ENCODE results near the gene COG5.

Gene COG5

DNA sequence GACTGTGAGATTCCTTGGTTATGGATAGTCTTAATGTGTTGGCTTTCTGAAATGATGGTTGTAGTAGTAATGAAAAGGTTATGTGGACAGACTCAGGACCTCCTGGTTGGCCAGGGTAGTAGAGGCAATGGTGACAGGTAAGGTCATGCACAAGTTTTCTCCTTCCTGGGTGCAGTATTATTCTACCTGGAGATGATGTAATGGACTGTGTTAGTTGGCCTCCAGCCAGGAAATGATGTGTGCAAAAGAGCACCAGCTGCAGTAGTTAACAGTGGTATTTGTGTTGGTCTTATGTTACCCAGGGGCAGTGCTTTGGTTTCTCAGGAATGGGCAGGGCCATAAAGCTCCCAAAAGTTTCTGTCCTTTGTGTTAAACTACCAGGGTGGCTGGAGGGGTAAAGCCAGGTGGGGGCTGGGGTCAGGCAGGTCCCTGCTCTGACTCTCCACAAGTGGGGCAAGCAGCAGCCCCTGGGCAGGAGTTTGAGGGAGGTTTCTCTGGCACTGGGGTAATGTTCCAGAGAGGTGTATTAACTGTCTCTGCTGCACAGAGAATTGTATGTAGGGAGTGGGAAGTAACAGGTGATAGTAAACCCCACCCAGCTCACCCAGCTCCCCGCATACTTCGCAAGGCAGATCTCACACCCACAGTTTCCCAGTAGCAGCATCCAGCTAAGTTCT lies 57.6 kb downstream of the COG5 start:
- DNase-seq (ENCODE audit: low read depth, low spot score) = no peak

DNA sequence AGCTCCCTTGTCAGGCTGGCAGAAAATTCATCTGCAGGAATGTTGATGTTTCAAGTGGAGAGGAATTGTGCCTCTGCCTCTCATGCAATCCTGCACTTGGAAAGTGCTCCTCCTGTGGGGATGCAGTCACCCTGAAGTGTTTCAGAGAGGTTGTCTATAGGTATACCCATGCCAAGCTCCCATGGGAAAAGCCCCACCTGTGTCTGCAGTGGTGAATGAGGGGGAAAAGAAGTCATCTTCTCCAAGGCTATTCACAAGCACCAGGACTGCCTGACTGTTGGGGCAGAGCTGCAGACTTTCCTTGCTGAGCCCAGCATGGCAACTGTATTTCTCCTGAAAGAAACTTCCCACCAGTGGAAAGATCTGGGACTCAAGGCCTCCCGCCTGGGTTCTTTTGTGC lies 58.4 kb downstream of the COG5 start:
- no peak for DNase-seq (ENCODE audit: low read depth, low spot score)

DNA sequence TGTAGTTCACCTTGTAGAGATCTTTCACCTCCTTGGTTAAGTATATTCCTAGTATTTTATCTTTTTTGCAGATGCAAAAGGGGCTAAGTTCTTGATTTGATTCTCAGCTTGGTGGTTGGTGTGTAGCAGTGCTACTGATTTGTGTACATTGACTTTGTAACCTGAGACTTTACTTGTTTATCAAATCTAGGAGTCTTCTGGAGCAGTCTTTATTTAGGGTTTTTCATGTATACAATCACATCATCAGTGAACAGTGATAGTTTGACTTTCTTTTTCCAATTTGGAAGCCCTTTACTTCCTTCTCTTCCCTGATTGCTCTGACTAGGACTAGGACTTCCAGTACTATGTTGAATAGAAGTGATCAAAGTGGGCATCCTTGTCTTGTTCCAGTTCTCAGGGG lies 60.0 kb downstream of the COG5 start:
- no peak for DNase-seq (ENCODE audit: low read depth, low spot score)

DNA sequence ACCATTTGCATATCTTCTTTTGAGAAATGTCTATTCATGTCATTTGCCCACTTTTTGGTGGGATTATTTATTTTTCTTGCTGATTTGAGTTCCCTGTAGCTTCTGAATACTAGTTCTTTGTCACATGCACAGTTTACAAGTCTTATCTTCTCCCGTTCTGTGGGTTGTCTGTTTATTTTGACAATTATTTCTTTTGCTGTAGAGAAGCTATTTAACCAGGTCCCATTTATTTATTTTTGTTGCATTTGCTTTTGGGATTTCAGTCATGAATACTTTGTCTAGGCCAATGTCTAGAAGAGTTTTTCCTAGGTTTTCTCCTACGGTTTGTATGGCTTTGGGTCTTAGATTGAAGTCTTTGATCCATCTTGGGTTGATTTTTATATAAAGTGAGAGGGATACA lies 60.9 kb downstream of the COG5 start:
- DNase-seq (ENCODE audit: low read depth, low spot score) = no peak

DNA sequence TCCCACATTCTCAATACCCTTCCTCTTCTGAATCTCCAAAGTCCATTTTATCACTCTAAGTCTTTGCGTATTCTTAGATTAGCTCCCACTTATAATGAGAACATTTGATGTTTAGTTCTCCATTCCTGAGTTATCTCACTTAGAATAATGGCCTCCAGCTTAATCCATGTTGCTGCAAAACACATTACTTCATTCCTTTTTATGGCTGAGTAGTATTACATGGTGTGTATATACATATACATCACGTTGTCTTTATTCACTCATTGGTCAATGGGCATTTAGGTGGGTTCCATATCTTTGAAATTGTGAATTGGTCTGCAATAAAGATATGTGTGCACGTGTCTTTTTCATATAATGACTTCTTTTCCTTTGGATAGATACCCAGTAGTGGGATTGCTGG lies 61.6 kb downstream of the COG5 start:
- no peak for DNase-seq (ENCODE audit: low read depth, low spot score)

DNA sequence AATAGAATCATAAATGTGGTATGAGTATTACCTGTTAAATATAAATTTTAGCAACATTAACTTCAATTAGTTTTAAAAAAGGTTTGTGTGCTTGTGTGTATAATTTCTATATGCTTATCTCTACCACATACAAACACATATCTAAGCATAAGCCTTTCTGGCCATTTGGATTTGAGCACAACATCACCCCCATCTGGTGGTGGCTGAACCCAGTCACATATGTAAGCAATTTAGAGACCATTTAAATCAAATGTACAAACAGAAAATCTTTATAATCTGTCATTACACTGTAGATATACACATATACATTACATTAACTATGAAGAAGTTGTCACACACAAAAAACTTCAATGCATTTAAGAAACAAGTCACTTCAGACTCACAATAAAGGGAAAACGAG lies 62.1 kb downstream of the COG5 start:
- no peak for DNase-seq (ENCODE audit: low read depth, low spot score)

DNA sequence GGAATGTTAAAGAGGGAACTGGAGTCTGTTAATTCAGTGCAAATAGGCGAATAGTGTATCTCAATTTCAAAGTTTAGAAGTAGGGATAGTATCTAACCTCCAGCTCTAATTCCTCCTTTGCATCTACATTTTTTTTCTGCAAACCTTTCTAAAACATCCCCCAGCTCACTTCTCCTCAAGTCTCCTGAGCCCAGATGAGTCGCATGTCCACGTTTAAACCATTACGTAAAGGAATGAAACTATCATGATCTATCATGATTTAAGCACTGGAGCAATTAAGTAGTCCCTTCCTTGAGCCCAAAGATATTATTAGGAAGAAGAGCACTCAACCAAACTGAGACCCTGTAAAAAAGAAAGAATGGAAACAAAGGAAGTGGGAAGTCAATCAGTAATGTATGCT lies 64.0 kb downstream of the COG5 start:
- no peak for DNase-seq (ENCODE audit: low read depth, low spot score)

DNA sequence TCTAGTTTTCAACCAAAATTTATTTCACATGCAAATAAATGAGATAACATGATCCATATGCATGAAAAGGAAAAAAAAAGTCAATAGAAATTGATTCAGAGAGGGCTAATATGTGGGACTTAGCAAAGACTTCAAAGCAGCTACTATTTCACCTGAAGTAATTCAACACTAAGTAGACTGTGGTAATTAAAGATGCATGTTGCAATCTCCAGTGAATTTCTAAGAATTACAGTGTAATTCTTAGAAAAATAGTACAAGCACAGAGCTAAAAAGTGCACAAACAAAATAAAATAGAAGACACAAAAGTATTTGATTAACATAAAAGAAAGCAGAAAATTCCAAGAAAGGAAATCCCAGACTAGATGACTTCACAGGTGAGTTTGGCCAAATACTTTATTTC lies 68.2 kb downstream of the COG5 start:
- no peak for DNase-seq (ENCODE audit: low read depth, low spot score)

DNA sequence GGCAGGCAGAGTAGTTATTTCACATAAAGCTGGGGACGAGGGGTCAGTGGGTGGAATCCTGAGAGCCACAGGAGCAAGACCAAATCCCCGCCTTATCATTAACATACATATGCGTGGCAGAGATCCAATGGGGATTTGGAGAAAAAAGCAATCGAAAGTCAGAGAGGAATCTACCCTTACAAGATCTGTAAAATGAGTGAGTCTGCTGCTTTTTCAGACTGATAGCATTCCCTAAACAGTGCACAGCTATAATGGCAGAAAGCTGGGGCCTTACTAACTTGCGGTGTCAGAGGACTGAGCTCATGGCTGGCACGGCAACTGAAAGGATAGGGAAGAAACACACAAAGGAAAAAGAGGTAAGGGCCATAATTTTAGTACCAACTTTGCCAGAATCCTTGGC lies 68.8 kb downstream of the COG5 start:
- no peak for DNase-seq (ENCODE audit: low read depth, low spot score)

DNA sequence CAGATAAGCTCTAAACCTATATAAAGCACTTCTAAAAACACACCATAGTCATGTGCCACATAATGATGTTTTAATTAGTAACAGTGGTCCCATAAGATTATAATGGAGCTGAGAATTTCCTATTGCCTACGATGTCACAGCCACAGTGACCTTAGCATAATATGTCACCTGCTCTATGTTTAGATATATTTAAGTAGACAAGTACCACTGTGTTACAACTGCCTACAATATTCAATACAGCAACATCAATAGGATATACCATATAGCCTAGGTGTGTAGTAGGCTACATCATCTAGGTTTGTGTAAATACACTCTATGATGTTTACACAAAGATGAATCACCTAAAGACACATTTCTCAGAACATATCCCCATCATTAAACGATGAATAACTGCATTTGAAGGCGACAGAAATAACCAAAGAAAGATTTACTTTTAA lies 69.4 kb downstream of the COG5 start:
- no peak for DNase-seq (ENCODE audit: low read depth, low spot score)

DNA sequence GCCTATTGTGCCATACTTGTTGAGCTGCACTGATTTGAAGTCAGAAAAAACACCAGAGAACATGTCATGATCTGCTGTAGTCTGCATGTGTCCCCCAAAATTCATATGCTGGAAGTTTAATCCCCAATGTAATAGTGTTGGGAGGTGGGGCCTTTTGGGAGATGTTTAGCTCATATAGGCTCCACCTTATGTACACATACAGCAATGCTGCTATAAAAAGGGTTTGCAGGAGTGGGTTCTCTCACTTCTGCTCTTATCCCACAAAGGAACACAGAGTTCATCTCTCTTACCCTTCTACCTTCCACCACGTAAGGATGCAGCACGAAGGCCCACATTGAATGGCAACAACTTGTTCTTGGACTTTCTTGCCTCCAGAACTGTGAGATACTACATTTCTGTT lies 70.8 kb downstream of the COG5 start:
- DNase-seq (ENCODE audit: low read depth, low spot score) = no peak

DNA sequence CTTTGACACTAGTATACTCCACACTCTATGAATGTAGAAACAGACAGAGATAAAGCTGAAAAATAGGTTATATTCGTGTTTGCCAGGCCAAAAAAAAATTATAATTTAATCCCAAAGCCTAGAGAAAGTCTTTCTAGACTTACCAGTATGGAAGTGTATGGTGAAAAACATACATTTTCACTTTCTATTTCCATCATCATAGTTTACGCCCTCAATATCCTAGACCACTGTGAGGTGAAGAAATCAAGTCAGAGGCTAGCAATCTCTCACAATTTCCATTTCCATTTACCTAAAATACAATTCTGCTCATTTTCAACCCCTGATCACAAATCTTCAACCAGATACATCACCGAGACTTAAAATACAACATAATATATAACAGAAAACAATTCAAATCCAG lies 77.7 kb downstream of the COG5 start:
- no peak for DNase-seq (ENCODE audit: low read depth, low spot score)

DNA sequence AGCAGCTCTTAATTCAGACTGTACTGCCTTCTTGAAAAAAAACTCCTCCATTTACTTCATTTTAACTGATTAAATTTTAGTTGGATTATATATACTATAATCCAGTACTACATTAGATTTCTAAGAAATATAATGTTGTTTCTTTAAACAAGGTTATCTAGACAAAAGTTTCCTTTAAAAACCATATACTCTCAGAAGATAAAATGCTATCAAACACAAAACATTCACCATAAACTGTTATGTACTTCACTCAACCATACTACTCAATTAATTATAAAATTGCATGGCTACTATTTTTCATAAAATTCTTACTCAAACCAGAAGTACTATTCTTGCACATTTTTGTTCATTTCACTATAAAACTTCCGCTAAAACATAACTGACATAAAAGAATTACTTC lies 81.1 kb downstream of the COG5 start:
- DNase-seq (ENCODE audit: low read depth, low spot score) = no peak

DNA sequence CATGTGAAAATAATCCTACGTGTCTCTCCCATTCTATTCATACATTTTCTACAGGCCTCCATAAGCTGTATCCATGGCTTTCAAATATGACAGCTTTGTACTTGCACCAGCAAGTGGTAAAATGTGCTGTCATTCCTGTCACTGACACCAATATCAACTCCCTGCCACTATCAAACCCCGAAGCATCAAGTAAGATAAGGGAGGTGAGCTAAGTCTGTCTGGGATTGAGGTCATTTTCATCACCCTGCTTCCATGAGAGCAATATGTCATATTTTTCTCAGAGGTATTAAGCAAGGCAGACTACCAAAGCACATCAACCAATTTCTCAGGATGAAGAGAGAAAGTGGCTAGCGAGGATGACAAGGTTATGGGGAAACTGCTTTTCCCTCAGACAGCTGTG lies 82.8 kb downstream of the COG5 start:
- DNase-seq (ENCODE audit: low read depth, low spot score) = no peak

DNA sequence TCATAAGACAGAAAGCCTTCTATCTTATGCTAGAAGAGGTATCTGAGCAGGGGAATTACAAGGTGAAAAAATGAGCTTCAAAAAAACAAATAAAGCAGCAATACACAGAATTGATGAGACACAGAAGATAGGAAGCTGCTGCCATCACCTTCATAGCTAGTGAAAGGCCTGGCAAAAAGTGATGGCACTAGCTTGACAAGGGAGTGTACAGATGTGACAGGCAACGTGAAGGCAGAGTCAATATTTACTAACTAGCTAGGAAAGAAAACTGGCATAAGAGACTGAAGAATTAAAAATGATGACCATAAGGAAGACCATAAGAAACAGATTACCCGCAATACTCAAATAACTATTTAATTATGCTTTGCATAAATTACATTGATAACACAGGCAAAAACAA lies 84.4 kb downstream of the COG5 start:
- no peak for DNase-seq (ENCODE audit: low read depth, low spot score)

DNA sequence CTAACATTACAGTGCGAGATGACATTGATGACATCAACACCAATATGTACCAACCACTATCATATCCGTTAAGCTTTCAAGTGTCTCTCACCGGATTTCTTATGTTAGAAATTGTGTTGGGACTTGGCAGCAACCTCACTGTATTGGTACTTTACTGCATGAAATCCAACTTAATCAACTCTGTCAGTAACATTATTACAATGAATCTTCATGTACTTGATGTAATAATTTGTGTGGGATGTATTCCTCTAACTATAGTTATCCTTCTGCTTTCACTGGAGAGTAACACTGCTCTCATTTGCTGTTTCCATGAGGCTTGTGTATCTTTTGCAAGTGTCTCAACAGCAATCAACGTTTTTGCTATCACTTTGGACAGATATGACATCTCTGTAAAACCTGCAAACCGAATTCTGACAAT lies 89.6 kb downstream of the COG5 start:
- no peak for DNase-seq (ENCODE audit: low read depth, low spot score)

DNA sequence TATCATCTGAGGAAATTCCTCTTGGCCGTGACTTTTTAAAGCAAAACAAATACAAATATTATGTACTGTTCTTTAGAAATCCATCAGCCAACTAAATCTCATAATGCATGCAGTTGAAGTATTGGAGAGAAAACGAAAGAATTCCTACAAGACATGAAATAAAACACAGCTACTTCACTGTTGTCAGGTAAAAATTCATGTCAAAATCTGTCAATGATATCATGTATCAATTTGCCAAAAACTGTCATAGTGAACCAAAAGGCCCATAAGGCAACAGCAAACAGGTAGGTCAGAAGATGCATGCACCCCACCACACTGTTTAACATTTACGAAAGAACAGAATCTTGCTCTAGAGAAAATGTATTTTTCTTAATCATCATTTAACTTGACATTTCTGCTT lies 91.6 kb downstream of the COG5 start:
- no peak for DNase-seq (ENCODE audit: low read depth, low spot score)

DNA sequence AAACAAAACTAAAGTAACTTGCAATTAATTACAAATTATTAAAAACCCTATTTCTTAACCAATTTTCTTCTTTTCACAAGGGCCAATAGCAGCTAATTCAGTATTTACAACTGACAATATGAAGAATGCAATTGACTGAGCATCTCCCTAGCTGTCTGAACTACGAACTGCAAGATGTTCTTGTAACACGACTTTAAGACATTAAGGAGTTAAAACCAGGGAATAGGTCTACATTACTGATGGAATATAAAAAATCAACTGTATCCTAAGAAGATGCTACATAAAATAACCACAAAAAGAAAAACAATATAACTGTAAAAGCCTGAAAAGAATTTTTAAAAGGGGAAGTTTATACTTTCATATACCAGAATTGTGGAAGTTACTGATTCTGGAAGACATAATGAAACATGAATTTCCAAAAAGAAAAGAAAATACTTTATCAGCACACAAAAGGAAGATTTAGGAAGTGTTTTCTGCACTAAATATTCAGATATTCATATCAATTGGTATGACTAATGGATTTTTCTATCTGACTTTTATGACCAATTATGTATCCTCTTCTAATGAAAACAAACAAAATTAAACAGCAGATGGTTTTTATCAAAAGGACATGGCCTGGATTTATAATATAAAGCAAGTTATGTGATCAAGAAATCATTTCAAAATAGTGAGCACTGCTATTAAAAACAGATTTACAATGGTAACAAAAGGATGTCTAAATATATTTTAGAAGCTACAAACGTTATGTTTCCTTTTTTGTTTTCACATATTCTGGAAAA lies 92.2 kb downstream of the COG5 start:
- no peak for DNase-seq (ENCODE audit: low read depth, low spot score)

DNA sequence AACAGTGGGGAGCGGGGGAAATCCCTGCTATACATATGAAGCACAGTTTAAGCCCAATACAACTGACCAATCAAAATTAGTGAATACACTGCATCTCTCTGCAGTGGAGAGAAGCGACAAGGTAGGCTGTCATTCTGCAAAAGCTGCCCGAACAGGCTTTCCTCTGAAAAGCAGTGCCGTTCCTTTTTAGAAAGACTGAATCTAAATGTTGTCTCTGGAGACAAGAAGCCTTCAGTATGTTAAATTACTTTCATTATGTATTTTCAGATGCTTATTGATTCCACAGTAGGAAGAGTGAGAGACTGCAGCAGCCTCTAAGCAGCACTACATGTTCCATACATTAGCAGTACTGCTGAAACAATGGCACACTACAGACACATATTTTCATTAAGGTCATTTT lies 93.8 kb downstream of the COG5 start, which contains the start of gene GPR22:
Gene GPR22 (plus strand): TSS at position 129 of the 400 bp plus-strand sequence. CDS start 4,004 bp downstream, outside the sequence.
- no peak for DNase-seq (ENCODE audit: low read depth, low spot score)

DNA sequence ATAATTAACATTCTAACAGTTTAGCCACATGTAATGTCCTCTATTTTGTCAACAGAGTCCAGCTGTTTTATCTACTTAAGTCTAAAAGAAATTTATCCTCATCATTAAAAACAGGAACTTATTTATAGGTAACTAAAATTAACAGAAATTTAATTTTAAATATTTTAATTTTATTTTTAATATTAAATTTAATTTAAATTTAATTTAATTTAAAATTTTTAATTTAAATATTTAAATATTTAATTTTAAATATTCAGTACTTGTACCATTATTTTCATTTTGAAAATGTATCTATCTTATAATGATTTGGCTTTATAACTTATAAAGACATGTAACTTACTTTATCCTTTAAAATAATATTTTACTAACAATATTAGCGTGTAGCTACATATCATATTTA lies 94.9 kb downstream of the COG5 start:
- no peak for DNase-seq (ENCODE audit: low read depth, low spot score)

DNA sequence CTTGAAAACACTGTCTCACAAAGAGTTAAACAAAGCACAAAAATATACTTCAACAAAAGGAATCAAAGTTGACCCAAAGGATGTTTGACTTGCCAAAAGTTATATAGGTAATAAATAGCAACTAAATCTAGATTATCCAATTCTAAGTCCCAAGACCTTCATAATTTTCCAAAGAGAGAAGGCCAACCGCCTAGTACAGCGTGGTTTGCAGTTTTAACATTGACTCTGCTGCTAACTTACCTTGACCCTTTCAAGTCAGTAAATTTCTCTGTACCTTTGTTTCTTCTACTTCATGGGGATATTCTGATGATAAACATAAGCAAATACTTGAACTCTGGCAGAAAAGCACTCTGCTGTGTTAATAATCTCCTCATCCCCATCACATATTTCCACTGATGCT lies 95.7 kb downstream of the COG5 start:
- DNase-seq (ENCODE audit: low read depth, low spot score) = no peak

DNA sequence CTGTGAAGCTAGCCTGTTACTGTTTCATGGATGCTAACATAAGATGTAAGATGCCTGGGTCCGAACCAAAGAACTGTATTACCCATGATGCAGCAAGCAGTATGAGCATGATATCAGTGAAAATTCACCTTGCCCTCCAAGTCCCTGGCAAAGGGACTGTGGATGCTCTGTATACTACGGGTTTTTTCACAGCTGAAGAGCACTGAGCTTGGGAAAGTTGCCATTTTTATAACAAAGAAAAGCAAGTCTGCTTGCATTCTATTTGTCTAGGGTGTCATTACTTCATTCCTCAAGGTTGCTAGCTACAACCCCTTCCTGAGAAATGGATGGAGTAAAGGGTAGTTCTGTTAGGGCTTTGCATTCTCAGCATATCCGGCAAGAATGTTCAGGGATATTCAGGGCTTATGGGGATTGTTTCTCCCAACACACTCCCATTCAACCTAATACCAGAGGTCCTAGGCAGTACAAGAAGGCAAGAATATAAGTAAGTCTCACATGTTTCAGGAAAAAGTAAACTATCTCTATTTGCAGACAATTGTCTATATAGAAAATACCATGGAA lies 99.0 kb downstream of the COG5 start:
- no peak for DNase-seq (ENCODE audit: low read depth, low spot score)
